Duodenal mucosa (tissue), 2 donors: ENCODE measurements around the gene MEX3A.
A peak's percentile ranks its signal among the peaks of the same experiment; 100 is the strongest.
"Not testable (repeated sequence)": the region's sequence is repeated elsewhere in the genome, so short reads cannot be mapped to it uniquely, and the experiment has no call there.

Source experiments
- H3K27ac ChIP-seq: one replicate; pipeline ENCODE4 v1.7.0; 2013; ENCODE audit warnings: low read depth, low read length
- H3K27me3 ChIP-seq, 2 donors: one replicate each; pipeline ENCODE4 v1.7.0; 2013; ENCODE audit warnings: low read length in 2 of 2, control low read depth in 1 of 2; ENCODE audit not compliant: insufficient read depth in 2 of 2, control insufficient read depth in 1 of 2
- H3K36me3 ChIP-seq, 2 donors: one replicate each; pipeline ENCODE4 v1.7.0; 2013; ENCODE audit warnings: low read length in 2 of 2, control low read depth in 1 of 2; ENCODE audit not compliant: insufficient read depth in 2 of 2, control insufficient read depth in 1 of 2
- H3K4me1 ChIP-seq, 2 donors: one replicate each; pipeline ENCODE4 v1.7.0; 2013; ENCODE audit warnings: low read length in 2 of 2, control low read depth in 1 of 2; ENCODE audit not compliant: insufficient read depth in 2 of 2, control insufficient read depth in 1 of 2
- H3K4me3 ChIP-seq, 2 donors: one replicate each; pipeline ENCODE4 v1.7.0; 2013; ENCODE audit warnings: low read length in 2 of 2, low read depth in 1 of 2
- H3K9ac ChIP-seq, 2 donors: one replicate each; pipeline ENCODE4 v1.7.0; 2013; ENCODE audit warnings: low read length in 2 of 2, low read depth in 1 of 2
- H3K9me3 ChIP-seq, 2 donors: one replicate each; pipeline ENCODE4 v1.7.0; 2013; ENCODE audit warnings: low read length in 2 of 2, control low read depth in 1 of 2; ENCODE audit not compliant: control insufficient read depth in 1 of 2

Gene MEX3A, protein sequence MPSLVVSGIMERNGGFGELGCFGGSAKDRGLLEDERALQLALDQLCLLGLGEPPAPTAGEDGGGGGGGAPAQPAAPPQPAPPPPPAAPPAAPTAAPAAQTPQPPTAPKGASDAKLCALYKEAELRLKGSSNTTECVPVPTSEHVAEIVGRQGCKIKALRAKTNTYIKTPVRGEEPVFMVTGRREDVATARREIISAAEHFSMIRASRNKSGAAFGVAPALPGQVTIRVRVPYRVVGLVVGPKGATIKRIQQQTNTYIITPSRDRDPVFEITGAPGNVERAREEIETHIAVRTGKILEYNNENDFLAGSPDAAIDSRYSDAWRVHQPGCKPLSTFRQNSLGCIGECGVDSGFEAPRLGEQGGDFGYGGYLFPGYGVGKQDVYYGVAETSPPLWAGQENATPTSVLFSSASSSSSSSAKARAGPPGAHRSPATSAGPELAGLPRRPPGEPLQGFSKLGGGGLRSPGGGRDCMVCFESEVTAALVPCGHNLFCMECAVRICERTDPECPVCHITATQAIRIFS

DNA sequence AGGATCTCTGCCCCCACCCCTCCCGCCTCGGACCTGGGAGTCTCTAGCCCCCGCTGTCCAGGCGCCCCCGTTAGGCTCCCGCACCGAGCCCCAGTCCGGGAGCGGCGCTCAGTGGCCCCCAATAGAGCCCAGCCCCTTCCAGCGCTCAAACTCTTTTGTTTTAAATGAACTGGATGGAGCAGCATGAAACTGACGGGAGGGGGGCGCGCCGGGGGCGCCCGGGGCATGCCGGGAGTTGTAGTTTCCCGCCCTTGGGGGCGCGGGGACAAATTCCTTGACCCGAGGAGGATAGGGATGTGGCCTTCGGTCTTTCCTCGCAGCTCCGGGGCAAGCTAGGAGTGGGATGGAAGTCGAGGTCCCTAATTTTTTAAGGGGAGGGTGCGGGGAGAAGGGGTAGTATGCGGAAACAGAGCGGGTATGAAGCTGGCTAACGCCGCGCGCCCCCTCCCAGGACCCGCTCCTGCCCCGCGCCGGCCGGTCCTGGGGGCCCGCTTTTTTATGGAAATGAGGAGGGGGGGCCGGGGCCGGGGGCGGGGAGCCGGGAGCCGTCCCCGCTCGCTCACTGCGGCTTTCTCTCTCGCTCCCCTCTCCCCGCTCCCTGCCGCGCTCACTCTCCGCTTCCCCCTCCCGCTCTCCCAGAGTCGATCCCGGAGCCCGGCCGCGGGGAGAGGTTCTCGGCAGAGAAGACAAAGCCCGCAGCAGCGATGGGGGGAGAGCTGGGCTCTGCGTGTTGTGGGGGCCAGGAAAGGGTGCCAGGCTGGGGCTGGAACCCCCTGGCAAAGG is at the start of gene MEX3A:
Gene MEX3A (minus strand): TSS at position 157 of the 783 bp plus-strand sequence. CDS start 467 bp downstream, outside the sequence.
- Histone ChIP-seq H3K9ac (peak within 1 kb of the TSS; percentile 43 to 48), H3K4me3 (peak within 1 kb of the TSS; percentile 75 to 80), H3K36me3 (no peaks in the 10 kb centered on the region), H3K27ac (no peak within 1 kb of the TSS), H3K27me3 (peaks cover 0 to 4% of the 10 kb centered on the region in 2 donors), H3K9me3 (no peaks in the 10 kb centered on the region), H3K4me1 (peaks cover 0 to 4% of the 10 kb centered on the region in 2 donors)

DNA sequence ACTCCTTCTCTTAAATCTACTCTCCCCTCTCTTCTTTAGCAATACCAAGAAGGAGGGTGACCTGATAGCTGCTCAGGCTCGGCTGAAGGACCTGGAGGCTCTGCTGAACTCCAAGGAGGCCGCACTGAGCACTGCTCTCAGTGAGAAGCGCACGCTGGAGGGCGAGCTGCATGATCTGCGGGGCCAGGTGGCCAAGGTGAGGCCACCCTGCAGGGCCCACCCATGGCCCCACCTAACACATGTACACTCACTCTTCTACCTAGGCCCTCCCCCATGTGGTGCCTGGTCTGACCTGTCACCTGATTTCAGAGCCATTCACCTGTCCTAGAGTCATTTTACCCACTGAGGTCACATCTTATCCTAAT is 48.3 kb upstream of the MEX3A start:
- Histone ChIP-seq H3K4me1 (peaks cover 43 to 47% of the 10 kb centered on the region in 2 donors), H3K27me3 (no peaks in the 10 kb centered on the region), H3K4me3 (no peak overlapping the region), H3K9me3 (no peaks in the 10 kb centered on the region), H3K27ac (no peak overlapping the region), H3K9ac (peak overlapping the region in 1 of 2 donors; percentile 8), H3K36me3 (peaks cover 18 to 42% of the 10 kb centered on the region in 2 donors)

DNA sequence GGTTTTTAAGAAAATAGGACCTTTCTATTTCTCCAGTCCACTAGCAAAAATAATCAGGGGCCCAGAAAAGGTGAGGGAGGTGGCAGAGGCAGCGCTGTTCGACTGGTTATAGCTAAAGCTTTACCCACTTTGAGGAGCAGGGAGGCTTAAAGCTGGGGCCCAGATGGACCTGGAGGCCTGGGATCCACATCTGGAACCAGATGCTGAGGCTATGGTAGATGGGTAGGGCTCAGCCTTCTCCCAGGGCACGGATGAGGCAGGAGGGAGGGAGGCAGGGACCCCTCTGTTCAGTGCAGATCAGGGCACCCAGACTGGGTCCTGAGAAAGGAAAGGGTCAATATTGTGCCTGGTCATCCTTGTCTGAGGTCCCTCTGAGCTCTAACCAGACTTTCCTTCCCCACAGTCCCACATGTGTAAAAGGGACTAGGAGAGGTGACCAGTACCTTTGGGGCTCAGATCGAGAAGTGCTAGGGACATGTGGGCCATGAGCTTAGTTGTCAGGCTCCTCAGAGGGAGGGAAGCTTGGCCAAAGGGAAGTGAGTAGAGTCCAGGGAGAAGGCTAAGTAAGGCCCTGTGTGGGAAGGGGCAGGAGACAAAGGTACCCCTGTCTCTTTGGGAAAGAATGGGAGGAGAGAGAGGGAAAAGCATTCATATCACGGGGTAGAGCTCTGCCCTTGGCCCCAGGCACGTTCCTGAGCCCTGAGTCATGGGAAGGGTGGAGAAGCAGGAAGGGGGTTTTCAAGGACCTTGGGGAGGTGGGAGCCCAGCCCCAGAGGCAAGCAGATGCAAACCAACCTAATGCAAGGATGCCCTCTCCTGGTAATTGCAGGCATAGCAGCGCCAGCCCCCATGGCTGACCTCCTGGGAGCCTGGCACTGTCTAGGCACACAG is 47.7 kb upstream of the MEX3A start:
- peaks cover 47 to 53% of the 10 kb centered on the region in 2 donors for H3K4me1 ChIP-seq
- H3K36me3 ChIP-seq: peaks cover 13 to 36% of the 10 kb centered on the region in 2 donors

DNA sequence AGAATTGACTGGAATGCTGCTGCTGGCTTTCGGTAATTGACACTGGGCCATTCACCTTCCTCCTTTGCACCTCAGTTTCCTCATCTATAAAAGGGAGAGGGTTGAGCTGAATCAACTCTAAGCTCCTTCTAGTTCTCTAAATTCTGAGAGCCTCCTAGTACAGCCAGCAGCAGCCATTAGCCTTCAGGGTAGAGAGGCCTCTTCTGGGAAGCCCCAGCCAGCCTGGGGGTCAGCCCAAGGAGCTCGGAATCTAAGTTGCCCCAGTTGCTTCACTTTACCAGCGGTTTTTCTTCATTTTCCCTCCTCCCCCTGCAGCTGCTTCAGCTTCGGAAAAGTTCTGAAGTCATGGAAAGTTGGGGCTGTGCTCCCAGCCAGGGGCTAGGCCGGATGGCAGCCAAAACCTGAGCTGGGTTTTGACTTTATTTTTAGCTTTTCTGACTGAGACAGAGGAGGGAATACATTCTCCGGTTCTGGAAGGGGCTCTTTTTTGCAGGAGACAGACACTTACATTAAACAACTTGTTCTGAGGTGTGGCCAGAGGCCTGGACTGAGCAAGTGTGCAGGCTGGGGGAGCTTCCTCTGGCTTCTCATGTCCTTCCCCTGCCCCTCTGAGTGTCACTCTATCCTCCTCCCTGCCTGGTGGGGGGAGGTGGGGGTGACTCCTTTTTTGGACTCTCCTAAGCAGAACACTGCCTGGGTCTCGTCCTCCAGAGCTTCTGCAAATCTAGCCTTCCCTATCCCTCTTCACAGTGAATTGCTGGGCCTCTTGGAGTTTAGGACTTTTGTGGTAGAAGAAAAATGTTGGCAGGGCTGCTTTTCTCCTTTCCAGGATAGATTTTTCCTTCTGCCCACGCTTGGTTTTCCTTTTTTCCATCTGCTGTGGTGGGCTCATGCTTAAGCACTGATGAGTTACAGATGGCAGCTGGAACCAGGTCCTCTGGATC is 46.7 kb upstream of the MEX3A start:
- Histone ChIP-seq H3K9me3 (no peaks in the 10 kb centered on the region), H3K9ac (peak overlapping the region; percentile 67), H3K4me1 (peaks cover 56 to 63% of the 10 kb centered on the region in 2 donors), H3K27me3 (no peaks in the 10 kb centered on the region), H3K36me3 (peaks cover 4 to 26% of the 10 kb centered on the region in 2 donors), H3K4me3 (no peak overlapping the region), H3K27ac (peak overlapping the region; percentile 80)

More for the DNA sequence above, 47.7 kb upstream of the MEX3A start:
- Histone ChIP-seq H3K9ac (peak overlapping the region; percentile 67), H3K27me3 (no peaks in the 10 kb centered on the region), H3K27ac (peak overlapping the region; percentile 80), H3K9me3 (no peaks in the 10 kb centered on the region), H3K4me3 (peak overlapping the region; percentile 18 to 38)

DNA sequence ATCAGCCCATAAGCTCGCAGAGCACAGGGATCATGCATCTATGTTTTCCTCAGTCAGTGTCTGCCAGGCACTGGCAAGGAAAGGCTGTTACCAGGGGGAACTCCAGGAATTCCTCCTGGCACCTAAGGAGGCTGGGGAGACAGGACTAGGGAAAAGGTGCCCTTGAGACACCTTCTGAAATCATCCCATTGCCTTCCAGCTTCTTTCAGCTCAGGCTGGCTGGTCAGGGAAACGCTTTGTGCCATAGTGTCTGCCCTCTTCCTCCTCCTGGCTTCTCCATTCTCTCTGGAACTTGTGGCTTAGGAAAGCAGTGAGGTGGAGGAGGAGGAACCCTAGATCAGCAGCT is 46.0 kb upstream of the MEX3A start:
- no peak overlapping the region for H3K4me3 ChIP-seq
- H3K9ac ChIP-seq: peak overlapping the region; percentile 65 to 67
- peak overlapping the region; percentile 80 for H3K27ac ChIP-seq
- H3K36me3 ChIP-seq: peaks cover 4 to 19% of the 10 kb centered on the region in 2 donors
- H3K27me3 ChIP-seq: no peaks in the 10 kb centered on the region
- no peaks in the 10 kb centered on the region for H3K9me3 ChIP-seq
- H3K4me1 ChIP-seq: peaks cover 63 to 69% of the 10 kb centered on the region in 2 donors

DNA sequence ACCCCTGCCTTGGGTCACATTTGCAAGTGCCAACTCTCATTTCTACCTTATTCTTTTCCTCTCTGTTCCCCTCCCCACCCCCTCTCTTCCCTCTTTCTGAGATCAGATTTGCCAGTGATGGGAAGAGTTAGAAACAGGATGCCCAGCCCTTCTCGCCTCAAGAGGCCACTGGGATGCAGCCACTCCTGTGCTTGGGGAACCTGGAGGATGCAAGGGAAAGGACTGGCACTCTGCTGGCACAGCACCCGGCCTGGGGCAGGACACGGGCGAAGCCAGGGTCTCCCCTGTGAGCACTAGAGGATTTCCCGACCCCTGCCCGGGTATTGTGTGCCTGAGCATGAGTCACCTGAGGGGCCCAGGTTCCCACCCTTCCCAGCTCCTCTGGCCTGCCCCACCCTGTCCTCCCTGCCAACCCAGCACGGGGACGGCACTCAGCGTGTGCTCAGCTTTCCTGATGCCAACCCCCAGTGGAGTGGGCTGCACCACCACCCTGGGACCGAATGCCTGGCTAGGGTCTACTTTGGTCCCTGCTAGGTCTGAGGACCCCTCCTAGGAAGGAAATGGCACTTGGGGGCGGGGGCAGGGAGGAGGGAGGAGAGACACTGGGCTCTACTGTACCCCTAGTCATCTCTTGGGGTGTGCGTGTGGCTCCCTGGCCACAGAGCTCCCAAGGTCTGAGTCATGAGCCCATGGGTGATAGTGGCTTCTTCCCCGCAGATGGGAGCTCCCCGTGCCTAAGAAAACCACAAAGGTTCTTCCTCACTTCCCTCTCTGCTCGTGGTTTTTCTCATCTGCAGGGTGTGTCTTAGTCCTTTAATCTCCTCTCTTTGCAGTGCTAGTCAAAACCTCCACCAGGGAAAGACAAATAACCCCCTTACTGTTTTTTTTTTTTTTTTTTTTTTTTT is 44.6 kb upstream of the MEX3A start:
- Histone ChIP-seq H3K27me3 (no peaks in the 10 kb centered on the region), H3K27ac (peak overlapping the region; percentile 88), H3K4me1 (peaks cover 76 to 83% of the 10 kb centered on the region in 2 donors), H3K9me3 (no peaks in the 10 kb centered on the region), H3K9ac (peak overlapping the region; percentile 57 to 62), H3K4me3 (peak overlapping the region in 1 of 2 donors; percentile 36), H3K36me3 (peaks cover 4 to 11% of the 10 kb centered on the region in 2 donors)

DNA sequence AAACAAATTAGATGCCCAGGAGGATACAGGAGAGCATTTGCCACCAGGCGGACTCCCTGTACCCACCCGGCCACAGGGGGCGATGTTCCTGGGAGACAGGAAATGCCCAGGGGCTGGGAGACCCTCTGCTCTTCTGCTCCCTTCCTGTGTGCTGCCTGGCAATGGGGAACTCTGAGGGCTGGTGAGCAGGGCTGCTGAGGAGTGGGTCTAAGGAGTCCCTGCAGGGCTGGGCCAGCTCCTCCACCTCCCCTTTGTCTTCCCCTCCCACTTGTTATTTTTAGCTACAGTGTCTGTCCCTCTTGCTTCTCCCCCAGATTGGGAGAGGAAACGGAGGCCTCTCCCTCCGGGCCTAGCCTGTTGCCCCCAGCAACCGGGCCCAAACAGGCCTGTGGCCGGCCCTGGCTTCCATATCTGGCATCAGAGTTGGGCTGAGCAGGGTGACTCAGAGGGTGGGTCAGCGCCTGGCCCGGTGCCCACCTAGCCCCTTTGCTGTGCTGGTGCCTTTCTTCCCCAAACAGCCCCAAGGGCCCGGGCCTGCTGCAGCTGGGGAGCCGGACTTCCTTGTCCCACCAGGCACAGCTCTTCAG is 43.9 kb upstream of the MEX3A start:
- peak overlapping the region in 1 of 2 donors; percentile 36 for H3K4me3 ChIP-seq
- H3K9me3 ChIP-seq: no peaks in the 10 kb centered on the region
- H3K27me3 ChIP-seq: no peaks in the 10 kb centered on the region
- peak overlapping the region; percentile 57 to 62 for H3K9ac ChIP-seq
- peak overlapping the region; percentile 88 for H3K27ac ChIP-seq
- peaks cover 83 to 91% of the 10 kb centered on the region in 2 donors for H3K4me1 ChIP-seq
- peaks cover 0 to 4% of the 10 kb centered on the region in 2 donors for H3K36me3 ChIP-seq

DNA sequence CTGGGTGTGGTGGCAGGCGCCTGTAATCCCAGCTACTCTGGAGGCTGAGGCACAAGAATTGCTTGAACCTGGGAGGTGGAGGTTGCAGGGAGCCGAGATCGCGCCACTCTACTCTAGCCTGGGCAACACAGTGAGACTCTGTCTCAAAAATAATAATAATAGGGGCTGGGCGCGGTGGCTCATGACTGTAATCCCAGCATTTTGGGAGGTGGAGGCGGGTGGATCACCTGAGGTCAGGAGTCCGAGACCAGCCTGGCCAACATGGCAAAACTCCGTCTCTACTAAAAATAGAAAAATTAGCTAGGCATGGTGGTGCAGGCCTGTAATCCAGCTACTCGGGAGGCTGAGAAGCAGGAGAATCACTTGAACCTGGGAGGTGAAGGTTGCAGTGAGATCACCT is 43.3 kb upstream of the MEX3A start:
- not testable (repeated sequence) for H3K9ac ChIP-seq, H3K9me3 ChIP-seq, H3K36me3 ChIP-seq, H3K4me3 ChIP-seq, H3K27me3 ChIP-seq
- Histone ChIP-seq H3K4me1 (peaks cover 89 to 96% of the 10 kb centered on the region in 2 donors), H3K27ac (peak overlapping the region; percentile 54)
